ENCODE measurements around the gene USP3. TPM values are rescaled to one million over a fixed set of nuclear protein-coding genes. Genes with fewer than 3 reads are reported as not detected.

The USP3 gene
- total and polyA plus RNA-seq, 2 of the 4 experiments (the other 2 are of a cell fraction): 17.3 to 52.3 TPM

- Histone ChIP-seq H3K4me1 (ENCODE audit: control insufficient read depth, insufficient read depth, low read length) (peaks cover 6% of the 10 kb centered on the region; the same call in 1 of the 2 replicates), H3K14ac (replicated peaks; ENCODE audit: low read depth, low read length) (no peak overlapping the region), H2BK20ac (ENCODE audit: low read depth, low read length) (no peak overlapping the region), H3K18ac (ENCODE audit: low read depth, low read length) (no peak overlapping the region), H3K36me3 (ENCODE audit: control insufficient read depth, insufficient read depth, low read length) (no peaks in the 10 kb centered on the region), H3K9me1 (ENCODE audit: insufficient read depth, low read length) (no peaks in the 10 kb centered on the region; the same call in 1 of the 2 replicates), H3K4ac (ENCODE audit: low read depth, low read length) (no peak overlapping the region), H3K56ac (ENCODE audit: extremely low read depth, insufficient read depth, low read length) (no peak overlapping the region), H2AK5ac (ENCODE audit: low read depth, low read length) (no peak overlapping the region), H2BK120ac (ENCODE audit: low read depth, low read length) (no peak overlapping the region), H3K9me3 (ENCODE audit: control insufficient read depth, insufficient read depth, low read length) (no peaks in the 10 kb centered on the region), H2BK15ac (ENCODE audit: low read depth, low read length) (no peak overlapping the region), H3K27ac (ENCODE audit: insufficient read depth, low read length) (no peak overlapping the region), H3K4me3 (ENCODE audit: insufficient read depth, low read depth, low read length) (no peak overlapping the region), H2AFZ (replicated peaks; ENCODE audit: low read length, poor library complexity) (no peak overlapping the region), H3K4me2 (ENCODE audit: low read depth, low read length) (no peak overlapping the region), H3K79me1 (ENCODE audit: low read depth in 1 of 2, low read length in 2 of 2) (peaks cover 18 to 52% of the 10 kb centered on the region in 2 experiments), H3K23ac (ENCODE audit: low read depth, low read length) (no peak overlapping the region), H2AK9ac (replicated peaks; ENCODE audit: low read depth, low read length, poor library complexity) (no peak overlapping the region), H4K8ac (ENCODE audit: low read depth in 2 of 2, low read length in 2 of 2) (no peak overlapping the region), H4K91ac (ENCODE audit: insufficient read depth, low read depth, low read length) (no peak overlapping the region), H4K5ac (ENCODE audit: low read depth, low read length) (no peak overlapping the region), H4K20me1 (ENCODE audit: insufficient read depth, low read length) (peaks cover 36% of the 10 kb centered on the region; the same call in 1 of the 2 replicates), H3K9ac (ENCODE audit: low read depth, low read length) (no peak overlapping the region), H2BK5ac (ENCODE audit: low read depth, low read length, poor library complexity, severe bottlenecking) (no peak overlapping the region), H3K27me3 (ENCODE audit: control insufficient read depth, insufficient read depth, low read length) (no peaks in the 10 kb centered on the region)
- TF ChIP-seq CEBPB (IDR thresholded peaks at IDR 0.05; ENCODE audit: low read depth, low read length) (no peak), RFX5 (IDR thresholded peaks at IDR 0.05; ENCODE audit: low read depth, low read length) (no peak), MXI1 (IDR thresholded peaks at IDR 0.05; ENCODE audit: borderline replicate concordance, low read depth, low read length) (no peak), USF2 (IDR thresholded peaks at IDR 0.05; ENCODE audit: low read depth, low read length) (no peak), RAD21 (IDR thresholded peaks at IDR 0.05; ENCODE audit: low read length) (no peak), FOS (IDR thresholded peaks at IDR 0.05; ENCODE audit: low read depth, low read length) (no peak), SMC3 (IDR thresholded peaks at IDR 0.05; ENCODE audit: low read depth, low read length) (no peak), POLR2A (IDR thresholded peaks at IDR 0.05; ENCODE audit: low read depth, low read length) (no peak), CHD1 (IDR thresholded peaks at IDR 0.05; ENCODE audit: low read depth, low read length) (no peak), NFE2L2 (IDR thresholded peaks at IDR 0.05; ENCODE audit: low read depth, low read length) (no peak), MAZ (IDR thresholded peaks at IDR 0.05; ENCODE audit: borderline replicate concordance, low read depth, low read length) (no peak), MAFK (IDR thresholded peaks at IDR 0.05; ENCODE audit: low read depth, low read length) (no peak), BHLHE40 (IDR thresholded peaks at IDR 0.05; ENCODE audit: low read depth, low read length) (no peak)
- intact Hi-C loops (cut with micrococcal nuclease): no loop called here
- CTCF ChIA-PET: no interaction called here
- BruUV-seq (replicated peaks): no TSS peak
- WGBS, 2 experiments (ENCODE audit: extremely low coverage in 2 of 2, insufficient read length in 1 of 2): 74% methylated on average over 3 of the region's 5 CpGs; no CpG with 5 or more reads in 1 of the 2 experiments
- DNase-seq (no peak), ATAC-seq (ENCODE audit: low read depth) (no peak)
- in situ Hi-C loops (cut with MboI; ENCODE audit: low sequenced_read_pairs): loop anchor here (5.0 kb wide), 1 partner anchor 40 kb away; no protein-coding TSS in a partner anchor
- POLR2A ChIA-PET (ENCODE audit: unreplicated experiment): no interaction called here
- dilution Hi-C loops (cut with HindIII; ENCODE audit: low sequenced_read_pairs, unreplicated experiment): no loop called here
These were observed 7.8 kb downstream of the USP3 start for GRCh38 chr15:63512148-63512547.
